HFFc6 (cell line): ENCODE data around the gene SYNE2. TPM values are rescaled to one million over a fixed set of nuclear protein-coding genes. Genes with fewer than 3 reads are reported as not detected.
"Not testable (repeated sequence)": the region's sequence is repeated elsewhere in the genome, so short reads cannot be mapped to it uniquely, and the experiment has no call there.

Experiments used
- DNase-seq: peaks from one replicate; pipeline ENCODE4 v3.0.0-alpha.2; 2018
- H3K27ac Mint-ChIP-seq: 2 replicates; pipeline ENCODE4 v1.8.0; 2020; ENCODE audit warnings: mild to moderate bottlenecking, mixed read lengths
- H3K27me3 Mint-ChIP-seq: 2 replicates; pipeline ENCODE4 v1.8.0; 2021; ENCODE audit warnings: mild to moderate bottlenecking, moderate library complexity, mixed read lengths; ENCODE audit not compliant: insufficient read depth
- H3K36me3 Mint-ChIP-seq: 2 replicates; pipeline ENCODE4 v1.8.0; 2021; ENCODE audit warnings: low read depth, mixed read lengths
- H3K4me1 Mint-ChIP-seq: 2 replicates; pipeline ENCODE4 v1.8.0; 2020; ENCODE audit warnings: low read depth, mixed read lengths
- H3K4me3 Mint-ChIP-seq: 2 replicates; pipeline ENCODE4 v1.8.0; 2020; ENCODE audit warnings: mild to moderate bottlenecking, moderate library complexity, mixed read lengths
- H3K9me3 Mint-ChIP-seq: 2 replicates; pipeline ENCODE4 v1.8.0; 2020; ENCODE audit warnings: mild to moderate bottlenecking, mixed read lengths
- total RNA-seq, 6 experiments: library from RNA; stranded (reverse); fragmentation: NEBNext Ultra II Directional; extraction: Animal tissue kit (Norgen Biotek cat#: 25700); gene quantifications; 2 replicates in 1 of 6; 3 replicates in 5 of 6; pipeline ENCODE4 v1.2.3, GENCODE V29; 2021
- TF ChIP-seq, protein P1 (sequence below): fragments of 200-600 bp; sonication (generic); IDR thresholded peaks from 2 replicates; pipeline ENCODE4 v1.5.0; 2021; ENCODE audit warnings: antibody characterized with exemption, mild to moderate bottlenecking

Gene SYNE2
- total RNA-seq, 6 experiments from 2014 or later = 2.9 to 6.6 (median 6.2) TPM

- TF ChIP-seq, protein P1, sequence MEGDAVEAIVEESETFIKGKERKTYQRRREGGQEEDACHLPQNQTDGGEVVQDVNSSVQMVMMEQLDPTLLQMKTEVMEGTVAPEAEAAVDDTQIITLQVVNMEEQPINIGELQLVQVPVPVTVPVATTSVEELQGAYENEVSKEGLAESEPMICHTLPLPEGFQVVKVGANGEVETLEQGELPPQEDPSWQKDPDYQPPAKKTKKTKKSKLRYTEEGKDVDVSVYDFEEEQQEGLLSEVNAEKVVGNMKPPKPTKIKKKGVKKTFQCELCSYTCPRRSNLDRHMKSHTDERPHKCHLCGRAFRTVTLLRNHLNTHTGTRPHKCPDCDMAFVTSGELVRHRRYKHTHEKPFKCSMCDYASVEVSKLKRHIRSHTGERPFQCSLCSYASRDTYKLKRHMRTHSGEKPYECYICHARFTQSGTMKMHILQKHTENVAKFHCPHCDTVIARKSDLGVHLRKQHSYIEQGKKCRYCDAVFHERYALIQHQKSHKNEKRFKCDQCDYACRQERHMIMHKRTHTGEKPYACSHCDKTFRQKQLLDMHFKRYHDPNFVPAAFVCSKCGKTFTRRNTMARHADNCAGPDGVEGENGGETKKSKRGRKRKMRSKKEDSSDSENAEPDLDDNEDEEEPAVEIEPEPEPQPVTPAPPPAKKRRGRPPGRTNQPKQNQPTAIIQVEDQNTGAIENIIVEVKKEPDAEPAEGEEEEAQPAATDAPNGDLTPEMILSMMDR = no peak
- H3K4me3 Mint-ChIP-seq = no peak overlapping the region
- H3K4me1 Mint-ChIP-seq = peaks cover 9% of the 10 kb centered on the region; the same call in 1 of the 2 replicates
- H3K9me3 Mint-ChIP-seq = no peaks in the 10 kb centered on the region
- peaks cover 3% of the 10 kb centered on the region for H3K27me3 Mint-ChIP-seq
- H3K36me3 Mint-ChIP-seq = no peaks in the 10 kb centered on the region
- H3K27ac Mint-ChIP-seq = no peak overlapping the region
- DNase-seq = no peak
Observed at GRCh38 chr14:64210216-64210615, 357.4 kb downstream of the SYNE2 start.

- not testable (repeated sequence) for H3K4me1 Mint-ChIP-seq, H3K4me3 Mint-ChIP-seq, H3K27me3 Mint-ChIP-seq, H3K27ac Mint-ChIP-seq, H3K36me3 Mint-ChIP-seq, H3K9me3 Mint-ChIP-seq, DNase-seq
Observed at GRCh38 chr14:64210912-64211311, 358.1 kb downstream of the SYNE2 start.

GRCh38 chr14:64212666-64213065 lies 359.9 kb downstream of the SYNE2 start:
- no peak for DNase-seq
- Mint-ChIP-seq H3K4me1 (peaks cover 9% of the 10 kb centered on the region; the same call in 1 of the 2 replicates), H3K36me3 (no peaks in the 10 kb centered on the region), H3K4me3 (no peak overlapping the region), H3K27me3 (peaks cover 2% of the 10 kb centered on the region), H3K9me3 (no peaks in the 10 kb centered on the region), H3K27ac (no peak overlapping the region)
- TF ChIP-seq, protein P1 = no peak

DNA sequence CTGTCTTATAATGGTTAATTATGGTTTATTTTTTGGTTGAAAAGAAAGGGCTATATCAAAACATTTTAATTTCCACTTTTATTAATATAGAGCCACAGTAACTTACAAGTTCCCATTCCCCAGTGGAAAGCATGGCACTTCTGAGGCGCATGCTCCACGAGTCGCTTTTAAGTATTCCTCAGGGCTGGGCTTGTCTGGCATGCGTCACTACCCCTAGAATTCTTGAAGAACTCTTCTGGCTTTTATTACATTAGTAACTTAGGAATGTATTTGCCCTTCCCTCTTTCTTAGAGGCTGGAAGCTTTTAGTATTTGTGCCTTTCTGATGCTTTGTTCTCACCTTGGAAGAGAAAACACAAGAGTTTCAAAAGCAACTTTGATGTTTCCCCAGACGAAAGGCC lies 360.3 kb downstream of the SYNE2 start:
- Mint-ChIP-seq H3K9me3 (no peaks in the 10 kb centered on the region), H3K4me1 (peaks cover 9% of the 10 kb centered on the region; the same call in 1 of the 2 replicates), H3K4me3 (no peak overlapping the region), H3K27me3 (peaks cover 2% of the 10 kb centered on the region), H3K27ac (no peak overlapping the region), H3K36me3 (no peaks in the 10 kb centered on the region)
- DNase-seq = no peak
- TF ChIP-seq, protein P1 = no peak

DNA sequence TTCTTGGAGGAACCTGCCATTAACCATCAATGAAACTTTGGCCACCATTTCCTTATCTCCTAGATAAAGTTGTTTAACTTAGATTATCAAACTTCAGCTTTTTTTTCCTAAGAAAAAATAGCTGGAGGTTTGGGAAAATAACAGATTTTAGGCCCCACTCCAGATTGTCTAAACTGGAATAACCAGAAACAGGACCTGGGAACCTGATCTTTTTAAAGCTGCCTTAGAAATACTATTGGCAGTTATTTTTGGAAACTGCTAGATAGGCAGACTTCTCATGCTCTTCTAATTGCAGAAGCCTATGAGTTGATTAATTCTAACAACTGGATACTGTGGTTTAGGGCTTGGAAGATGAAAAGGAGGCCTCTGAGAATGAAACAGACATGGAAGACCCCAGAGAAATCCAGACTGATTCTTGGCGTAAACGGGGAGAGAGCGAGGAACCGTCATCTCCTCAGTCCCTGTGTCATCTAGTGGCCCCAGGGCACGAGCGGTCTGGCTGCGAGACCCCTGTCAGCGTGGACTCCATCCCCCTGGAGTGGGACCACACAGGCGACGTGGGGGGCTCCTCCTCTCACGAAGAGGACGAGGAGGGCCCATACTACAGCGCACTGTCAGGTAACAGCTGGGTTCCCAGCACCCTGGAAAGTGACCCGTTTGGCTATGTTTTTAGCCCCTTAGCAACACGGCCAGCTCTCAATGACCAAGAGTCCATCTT lies 361.2 kb downstream of the SYNE2 start:
- no peak for DNase-seq
- Mint-ChIP-seq H3K36me3 (no peaks in the 10 kb centered on the region), H3K4me3 (no peak overlapping the region), H3K4me1 (peaks cover 9% of the 10 kb centered on the region; the same call in 1 of the 2 replicates), H3K9me3 (no peaks in the 10 kb centered on the region), H3K27me3 (peaks cover 2% of the 10 kb centered on the region), H3K27ac (no peak overlapping the region)
- TF ChIP-seq, protein P1 = no peak

DNA sequence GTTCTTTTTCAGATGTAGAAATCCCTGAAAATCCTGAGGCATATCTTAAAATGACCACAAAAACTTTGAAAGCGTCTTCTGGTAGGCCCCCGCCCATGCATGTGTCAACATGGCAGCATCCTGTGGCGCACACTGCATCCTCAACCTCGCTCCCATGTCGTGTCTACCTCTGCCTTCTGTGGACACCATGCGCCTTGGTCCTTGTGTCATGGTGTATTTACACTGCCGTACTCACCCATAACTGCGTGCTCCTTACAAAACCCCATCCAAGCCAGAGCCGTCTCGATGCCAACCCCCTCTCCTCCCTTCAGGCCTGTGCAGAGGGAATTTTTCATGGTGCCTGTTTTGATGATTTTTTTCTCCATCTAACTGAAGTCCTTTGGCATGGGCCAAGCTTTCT lies 362.5 kb downstream of the SYNE2 start:
- no peak for DNase-seq
- TF ChIP-seq, protein P1 = no peak
- Mint-ChIP-seq H3K27ac (no peak overlapping the region), H3K36me3 (no peaks in the 10 kb centered on the region), H3K4me3 (no peak overlapping the region), H3K4me1 (peaks cover 9% of the 10 kb centered on the region; the same call in 1 of the 2 replicates), H3K27me3 (peaks cover 2% of the 10 kb centered on the region; the same call in 1 of the 2 replicates), H3K9me3 (no peaks in the 10 kb centered on the region)
